Left lung (tissue), 10 donors: ENCODE results near the gene COL26A1. TPM values are rescaled to one million over a fixed set of nuclear protein-coding genes. Genes with fewer than 3 reads are reported as not detected.

Experiments used
- ATAC-seq: fragments of 200-7000 bp; cut with Tn5 transposase; one replicate; pipeline ENCODE4 v1.9.1; 2020; ENCODE audit warnings: moderate library complexity
- DNase-seq, 4 donors: peaks; one replicate each; pipeline ENCODE4 v3.0.0-alpha.2; 2013 to 2020
- H3K27ac ChIP-seq, 2 donors: fragments of 200-600 bp; sonication (generic) in 1 of 2; one replicate each; pipeline versions ENCODE4 v1.5.0 to v1.8.0; 2020 to 2021
- H3K27me3 ChIP-seq, 2 donors: fragments of 200-600 bp; sonication (generic) in 1 of 2; one replicate each; pipeline versions ENCODE4 v1.5.0 to v1.8.0; 2020 to 2021
- H3K36me3 ChIP-seq, 2 donors: fragments of 200-600 bp; sonication (generic) in 1 of 2; one replicate each; pipeline versions ENCODE4 v1.5.0 to v1.8.0; 2020 to 2021
- H3K4me1 ChIP-seq, 2 donors: fragments of 200-600 bp; one replicate each; pipeline ENCODE4 v1.8.0; 2021
- H3K4me3 ChIP-seq, 2 donors: fragments of 200-600 bp; sonication (generic) in 1 of 2; one replicate each; pipeline versions ENCODE4 v1.5.0 to v1.8.0; 2020 to 2021; ENCODE audit warnings: mild to moderate bottlenecking in 1 of 2
- H3K9me3 ChIP-seq, 2 donors: fragments of 200-600 bp; sonication (generic) in 1 of 2; one replicate each; pipeline versions ENCODE4 v1.5.0 to v1.8.0; 2020 to 2021
- CTCF ChIP-seq, 2 donors: fragments of 200-600 bp; sonication (generic) in 1 of 2; IDR thresholded peaks; one replicate each; pipeline versions ENCODE4 v1.5.0 to v1.8.0; 2021; ENCODE audit warnings: antibody characterized with exemption in 2 of 2
- intact Hi-C, 2 donors: fragments of 100-400 bp; cut with DNase I; formaldehyde crosslinking; loops; one replicate each; pipeline versions ENCODE4 v1.11.2 to v1.14.2; 2022
- polyA plus RNA-seq, 6 donors: library from polyadenylated mRNA; unstranded; fragments of 120-200 nt; gene quantifications; one replicate each; pipeline ENCODE4 v1.2.1, GENCODE V29; 2013; ENCODE audit not compliant: insufficient read length in 6 of 6
- total RNA-seq, 2 donors: library from RNA; stranded (reverse); fragmentation: NEBNext Ultra II Directional; extraction: Animal tissue kit (Norgen Biotek cat#: 25700); gene quantifications; one replicate each; pipeline ENCODE4 v1.2.1, GENCODE V29; 2021
- donor health status: DM: no; HTN: yes; CAD: no.
- donor health status: DM: no; HTN: no; CAD: no.

COL26A1 gene
- total and polyA plus RNA-seq, 8 donors, result 0.76 to 7.7 (median 7.1) TPM; not detected in 1

- intact Hi-C loops, result no loop called here
- Histone ChIP-seq H3K9me3 (no peaks in the 10 kb centered on the region), H3K4me1 (no peaks in the 10 kb centered on the region), H3K4me3 (no peak overlapping the region), H3K36me3 (no peaks in the 10 kb centered on the region), H3K27me3 (peaks cover 0 to 42% of the 10 kb centered on the region in 2 donors), H3K27ac (no peak overlapping the region)
- peak in 1 of 2 donors; percentile 45 for TF ChIP-seq CTCF (IDR thresholded peaks at IDR 0.05)
- ATAC-seq (peak; percentile 58), DNase-seq (peak in 2 of 4 donors; percentile 69 to 83)
Observed at GRCh38 chr7:101507791-101508252, 145.1 kb downstream of the COL26A1 start.

- no peak for ATAC-seq
- Histone ChIP-seq H3K27me3 (peaks cover 0 to 58% of the 10 kb centered on the region in 2 donors), H3K27ac (no peak overlapping the region), H3K36me3 (no peaks in the 10 kb centered on the region), H3K4me1 (no peaks in the 10 kb centered on the region), H3K4me3 (no peak overlapping the region), H3K9me3 (no peaks in the 10 kb centered on the region)
- DNase-seq, result no peak
- intact Hi-C loops, result no loop called here
- no peak for TF ChIP-seq CTCF (IDR thresholded peaks at IDR 0.05)
Observed at GRCh38 chr7:101510297-101510696, 147.6 kb downstream of the COL26A1 start.

- DNase-seq (no peak), ATAC-seq (no peak)
- no peak for TF ChIP-seq CTCF (IDR thresholded peaks at IDR 0.05)
- Histone ChIP-seq H3K4me1 (no peaks in the 10 kb centered on the region), H3K27ac (no peak overlapping the region), H3K27me3 (peaks cover 0 to 57% of the 10 kb centered on the region in 2 donors), H3K4me3 (no peak overlapping the region), H3K9me3 (no peaks in the 10 kb centered on the region), H3K36me3 (no peaks in the 10 kb centered on the region)
- intact Hi-C loops, result no loop called here
Observed at GRCh38 chr7:101511965-101512364, 149.3 kb downstream of the COL26A1 start.

- no peak overlapping the region for H3K27ac ChIP-seq
- ATAC-seq, result no peak
- DNase-seq, result no peak
- H3K4me3 ChIP-seq, result no peak overlapping the region
- H3K9me3 ChIP-seq, result no peaks in the 10 kb centered on the region
- intact Hi-C loops, result no loop called here
- H3K27me3 ChIP-seq, result peaks cover 0 to 22% of the 10 kb centered on the region in 2 donors
- no peak for TF ChIP-seq CTCF (IDR thresholded peaks at IDR 0.05)
- H3K36me3 ChIP-seq, result no peaks in the 10 kb centered on the region
- H3K4me1 ChIP-seq, result no peaks in the 10 kb centered on the region
Observed at GRCh38 chr7:101516851-101517250, 154.2 kb downstream of the COL26A1 start.

- H3K36me3 ChIP-seq, result no peaks in the 10 kb centered on the region
- H3K4me3 ChIP-seq, result no peak overlapping the region
- no peak for ATAC-seq
- no peak for DNase-seq
- H3K27ac ChIP-seq, result no peak overlapping the region
- peaks cover 0 to 17% of the 10 kb centered on the region in 2 donors for H3K27me3 ChIP-seq
- intact Hi-C loops, result no loop called here
- no peaks in the 10 kb centered on the region for H3K4me1 ChIP-seq
- H3K9me3 ChIP-seq, result no peaks in the 10 kb centered on the region
- TF ChIP-seq CTCF (IDR thresholded peaks at IDR 0.05), result no peak
Observed at GRCh38 chr7:101517304-101517703, 154.6 kb downstream of the COL26A1 start.
